ENCODE results near the gene APC2. TPM values are rescaled to one million over a fixed set of nuclear protein-coding genes. Genes with fewer than 3 reads are reported as not detected.

Gene APC2
- total RNA-seq, 4 donors from 2014 or later, result 0.11 to 1.1 (median 0.23) TPM; not detected in 1

- WGBS, 2 donors, result 92% methylated on average over 40 of the region's 40 CpGs
- H3K4me3 ChIP-seq (ENCODE audit: low read depth, poor library complexity, severe bottlenecking), result no peak overlapping the region
- no peak for DNase-seq (ENCODE audit: low spot score in 2 of 2)
These were observed 26.3 kb upstream of the APC2 start for GRCh38 chr19:1423436-1424191.

GRCh38 chr19:1424192-1424955 lies 25.5 kb upstream of the APC2 start:
- 62 to 72% methylated on average over 41 to 42 of the region's 42 CpGs for WGBS, 2 donors
- TF ChIP-seq CTCF (IDR thresholded peaks at IDR 0.05) (no peak), POLR2A (IDR thresholded peaks at IDR 0.05) (no peak)
- no peak for DNase-seq (ENCODE audit: low spot score in 2 of 2)

More at GRCh38 chr19:1423436-1424191, 26.3 kb upstream of the APC2 start:
- no peak for TF ChIP-seq POLR2A (IDR thresholded peaks at IDR 0.05)
- TF ChIP-seq CTCF (IDR thresholded peaks at IDR 0.05), result no peak
- intact Hi-C loops (cut with DNase I; ENCODE audit: low total_unique reads), result no loop called here

GRCh38 chr19:1425102-1425837 lies 24.7 kb upstream of the APC2 start:
- TF ChIP-seq POLR2A (IDR thresholded peaks at IDR 0.05) (no peak), CTCF (IDR thresholded peaks at IDR 0.05) (no peak)
- 58 to 69% methylated on average over 27 to 33 of the region's 33 CpGs for WGBS, 2 donors
- DNase-seq (ENCODE audit: low spot score in 2 of 2), result no peak
- intact Hi-C loops (cut with DNase I; ENCODE audit: low total_unique reads), result no loop called here
- H3K4me3 ChIP-seq (ENCODE audit: low read depth, poor library complexity, severe bottlenecking), result no peak overlapping the region

More at GRCh38 chr19:1424192-1424955, 25.5 kb upstream of the APC2 start:
- H3K4me3 ChIP-seq (ENCODE audit: low read depth, poor library complexity, severe bottlenecking), result no peak overlapping the region
- intact Hi-C loops (cut with DNase I; ENCODE audit: low total_unique reads), result no loop called here

- 86 to 90% methylated on average over 14 of the region's 14 CpGs for WGBS, 2 donors
- no peak overlapping the region for H3K4me3 ChIP-seq (ENCODE audit: low read depth, poor library complexity, severe bottlenecking)
- TF ChIP-seq POLR2A (IDR thresholded peaks at IDR 0.05) (no peak), CTCF (IDR thresholded peaks at IDR 0.05) (no peak)
- no peak for DNase-seq (ENCODE audit: low spot score in 2 of 2)
- intact Hi-C loops (cut with DNase I; ENCODE audit: low total_unique reads), result no loop called here
These were observed 24.0 kb upstream of the APC2 start for GRCh38 chr19:1425902-1426301.

- WGBS, 2 donors, result 85 to 91% methylated on average over 9 of the region's 9 CpGs
- intact Hi-C loops (cut with DNase I; ENCODE audit: low total_unique reads), result no loop called here
- no peak overlapping the region for H3K4me3 ChIP-seq (ENCODE audit: low read depth, poor library complexity, severe bottlenecking)
- TF ChIP-seq POLR2A (IDR thresholded peaks at IDR 0.05), result no peak
- TF ChIP-seq CTCF (IDR thresholded peaks at IDR 0.05), result no peak
- no peak for DNase-seq (ENCODE audit: low spot score in 2 of 2)
These were observed 23.2 kb upstream of the APC2 start for GRCh38 chr19:1426736-1427135.

Measured in lower leg skin (tissue), 4 donors.